Measurements from ENCODE around the gene PCSK5.
"Not testable (repeated sequence)": the region's sequence is repeated elsewhere in the genome, so short reads cannot be mapped to it uniquely, and the experiment has no call there.

PCSK5 gene

GRCh38 chr9:75890472-75891276 is at the start of gene PCSK5:
TSS of gene PCSK5 (plus strand) at chr9:75890673. CDS start at chr9:75891182, 509 bp downstream.
- DNase-seq (ENCODE audit: low spot score), result peak; percentile 81

GRCh38 chr9:75844321-75844720 is 46.2 kb upstream of the PCSK5 start:
- DNase-seq (ENCODE audit: low spot score), result no peak

GRCh38 chr9:75845806-75846205 is 44.7 kb upstream of the PCSK5 start:
- no peak for DNase-seq (ENCODE audit: low spot score)

- no peak for DNase-seq (ENCODE audit: low spot score)
Measured at GRCh38 chr9:75847085-75847484, 43.4 kb upstream of the PCSK5 start.

GRCh38 chr9:75850459-75851200 is 39.8 kb upstream of the PCSK5 start:
- DNase-seq (ENCODE audit: low spot score), result no peak

- no peak for DNase-seq (ENCODE audit: low spot score)
Measured at GRCh38 chr9:75851917-75852316, 38.6 kb upstream of the PCSK5 start.

- no peak for DNase-seq (ENCODE audit: low spot score)
Measured at GRCh38 chr9:75852746-75853145, 37.7 kb upstream of the PCSK5 start.

GRCh38 chr9:75855509-75855908 is 35.0 kb upstream of the PCSK5 start:
- DNase-seq (ENCODE audit: low spot score), result no peak

GRCh38 chr9:75858497-75859092 is 31.9 kb upstream of the PCSK5 start:
- DNase-seq (ENCODE audit: low spot score), result no peak

- DNase-seq (ENCODE audit: low spot score), result no peak
Measured at GRCh38 chr9:75864266-75864665, 26.2 kb upstream of the PCSK5 start.

- DNase-seq (ENCODE audit: low spot score), result no peak
Measured at GRCh38 chr9:75866273-75866871, 24.1 kb upstream of the PCSK5 start.

GRCh38 chr9:75868526-75868925 is 21.9 kb upstream of the PCSK5 start:
- DNase-seq (ENCODE audit: low spot score), result not testable (repeated sequence)

GRCh38 chr9:75869236-75869635 is 21.2 kb upstream of the PCSK5 start:
- DNase-seq (ENCODE audit: low spot score), result no peak

GRCh38 chr9:75870450-75870849 is 20.0 kb upstream of the PCSK5 start:
- no peak for DNase-seq (ENCODE audit: low spot score)

GRCh38 chr9:75871624-75872023 is 18.8 kb upstream of the PCSK5 start:
- no peak for DNase-seq (ENCODE audit: low spot score)

GRCh38 chr9:75873712-75874111 is 16.8 kb upstream of the PCSK5 start:
- DNase-seq (ENCODE audit: low spot score), result no peak

- no peak for DNase-seq (ENCODE audit: low spot score)
Measured at GRCh38 chr9:75876999-75877640, 13.4 kb upstream of the PCSK5 start.

GRCh38 chr9:75878488-75878860 is 12.0 kb upstream of the PCSK5 start:
- no peak for DNase-seq (ENCODE audit: low spot score)

- no peak for DNase-seq (ENCODE audit: low spot score)
Measured at GRCh38 chr9:75880618-75881017, 9.9 kb upstream of the PCSK5 start.

GRCh38 chr9:75881761-75882160 is 8.7 kb upstream of the PCSK5 start:
- no peak for DNase-seq (ENCODE audit: low spot score)

GRCh38 chr9:75885652-75886051 is 4.8 kb upstream of the PCSK5 start:
- DNase-seq (ENCODE audit: low spot score), result no peak

- no peak for DNase-seq (ENCODE audit: low spot score)
Measured at GRCh38 chr9:75889577-75889976, 896 bp upstream of the PCSK5 start.

All from HuH-7.5 (cell line).